Stomach smooth muscle (tissue), 2 donors: ENCODE measurements around the gene MRPL39.
A peak's percentile ranks its signal among the peaks of the same experiment; 100 is the strongest.
"Not testable (repeated sequence)": the region's sequence is repeated elsewhere in the genome, so short reads cannot be mapped to it uniquely, and the experiment has no call there.

Experiments
- H3K27ac ChIP-seq: one replicate; pipeline ENCODE4 v1.7.0; 2013; ENCODE audit warnings: mild to moderate bottlenecking, low read length, inconsistent platforms
- H3K27me3 ChIP-seq, 2 donors: one replicate each; pipeline ENCODE4 v1.7.0; 2013; ENCODE audit warnings: low read length in 2 of 2; ENCODE audit not compliant: insufficient read depth in 2 of 2, control insufficient read depth in 1 of 2
- H3K36me3 ChIP-seq, 2 donors: one replicate each; pipeline ENCODE4 v1.7.0; 2013; ENCODE audit warnings: low read length in 2 of 2; ENCODE audit not compliant: control insufficient read depth in 2 of 2, insufficient read depth in 2 of 2
- H3K4me1 ChIP-seq: one replicate; pipeline ENCODE4 v1.7.0; 2013; ENCODE audit warnings: low read length; ENCODE audit not compliant: control insufficient read depth, insufficient read depth
- H3K4me3 ChIP-seq, 2 donors: one replicate each; pipeline ENCODE4 v1.7.0; 2013; ENCODE audit warnings: low read length in 2 of 2
- H3K9ac ChIP-seq, 2 donors: one replicate each; pipeline ENCODE4 v1.7.0; 2013; ENCODE audit warnings: low read length in 2 of 2, mild to moderate bottlenecking in 1 of 2
- H3K9me3 ChIP-seq, 2 donors: one replicate each; pipeline ENCODE4 v1.7.0; 2013; ENCODE audit warnings: low read length in 2 of 2; ENCODE audit not compliant: control insufficient read depth in 2 of 2
- donor health status: healthy.
- donor health status: Pancreatic carcinoma.

MRPL39 gene

GRCh38 chr21:25637851-25638659, 30.8 kb upstream of the MRPL39 start:
- Histone ChIP-seq H3K27ac (peak overlapping the region; percentile 73), H3K9me3 (no peaks in the 10 kb centered on the region), H3K9ac (no peak overlapping the region), H3K36me3 (no peaks in the 10 kb centered on the region), H3K4me1 (peaks cover 11% of the 10 kb centered on the region), H3K4me3 (peak overlapping the region; percentile 85 to 86), H3K27me3 (no peaks in the 10 kb centered on the region)

DNA sequence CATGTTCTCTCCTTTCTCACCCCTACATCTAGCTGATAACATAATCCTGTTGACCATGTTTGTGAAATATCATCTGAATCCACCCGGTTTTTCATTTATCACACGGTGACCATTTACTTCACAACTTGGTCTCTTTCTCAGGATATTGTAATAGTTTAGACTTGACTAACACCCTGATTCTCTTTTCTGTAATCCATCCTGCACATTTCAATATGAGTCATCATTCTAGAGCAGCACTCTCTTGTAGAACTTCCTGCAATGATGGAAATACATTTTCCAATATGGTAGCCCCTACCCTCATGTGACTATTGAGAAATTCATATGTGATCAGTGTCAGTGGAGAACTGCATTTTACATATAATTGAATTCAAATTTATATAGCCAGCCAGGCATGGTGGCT, 29.4 kb upstream of the MRPL39 start:
- Histone ChIP-seq H3K9me3 (no peaks in the 10 kb centered on the region), H3K27me3 (no peaks in the 10 kb centered on the region), H3K9ac (no peak overlapping the region), H3K36me3 (no peaks in the 10 kb centered on the region), H3K27ac (no peak overlapping the region), H3K4me3 (no peak overlapping the region), H3K4me1 (peaks cover 11% of the 10 kb centered on the region)

- H3K9ac ChIP-seq: no peak overlapping the region
- H3K4me3 ChIP-seq: no peak overlapping the region
- H3K36me3 ChIP-seq: no peaks in the 10 kb centered on the region
- no peaks in the 10 kb centered on the region for H3K9me3 ChIP-seq
- no peak overlapping the region for H3K27ac ChIP-seq
- H3K27me3 ChIP-seq: no peaks in the 10 kb centered on the region
- H3K4me1 ChIP-seq: peaks cover 10% of the 10 kb centered on the region
Observed at GRCh38 chr21:25635310-25635709, 28.0 kb upstream of the MRPL39 start.

DNA sequence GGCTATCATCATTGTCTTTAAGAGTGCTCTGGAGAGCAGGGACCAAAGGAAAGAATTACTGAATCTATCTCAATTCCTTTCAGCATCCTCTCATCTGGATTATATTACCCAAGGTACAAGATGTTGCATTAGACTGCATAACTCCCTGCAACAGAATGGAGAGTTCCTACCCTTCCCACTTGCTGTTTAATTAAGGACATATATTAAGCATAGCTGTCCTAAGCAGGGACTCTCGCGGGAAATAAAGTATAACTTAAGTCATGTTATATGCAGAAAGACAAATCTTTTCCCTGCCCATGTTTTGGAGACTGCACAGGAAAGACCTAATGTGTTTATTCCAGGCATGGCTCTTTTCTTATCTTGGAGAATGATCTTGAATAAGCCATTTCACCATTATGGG, 25.0 kb upstream of the MRPL39 start:
- Histone ChIP-seq H3K27me3 (no peaks in the 10 kb centered on the region), H3K9ac (no peak overlapping the region), H3K27ac (no peak overlapping the region), H3K9me3 (no peaks in the 10 kb centered on the region), H3K36me3 (no peaks in the 10 kb centered on the region), H3K4me1 (no peaks in the 10 kb centered on the region), H3K4me3 (no peak overlapping the region)

DNA sequence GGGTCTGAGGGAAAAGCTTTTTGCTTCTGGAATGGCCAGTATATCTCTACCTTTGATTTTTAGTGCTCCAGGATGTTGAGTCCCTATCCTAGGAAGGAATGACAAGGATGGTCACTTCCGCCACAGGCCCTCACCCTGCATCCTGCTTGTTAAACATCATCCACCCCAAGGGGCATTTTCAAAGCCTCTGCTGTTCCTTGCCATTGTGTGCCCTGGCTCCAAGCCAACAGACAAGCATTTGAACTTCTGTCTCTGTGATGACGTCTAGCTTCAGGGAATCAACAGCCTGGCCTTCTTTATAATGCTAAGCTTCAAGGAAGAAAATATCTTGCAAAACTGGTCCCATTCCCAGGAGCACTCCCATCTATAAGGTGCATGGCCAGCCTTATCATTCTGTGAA, 19.5 kb upstream of the MRPL39 start:
- no peak overlapping the region for H3K4me3 ChIP-seq
- no peaks in the 10 kb centered on the region for H3K36me3 ChIP-seq
- H3K9me3 ChIP-seq: no peaks in the 10 kb centered on the region
- H3K27ac ChIP-seq: no peak overlapping the region
- H3K27me3 ChIP-seq: no peaks in the 10 kb centered on the region
- no peaks in the 10 kb centered on the region for H3K4me1 ChIP-seq
- no peak overlapping the region for H3K9ac ChIP-seq

DNA sequence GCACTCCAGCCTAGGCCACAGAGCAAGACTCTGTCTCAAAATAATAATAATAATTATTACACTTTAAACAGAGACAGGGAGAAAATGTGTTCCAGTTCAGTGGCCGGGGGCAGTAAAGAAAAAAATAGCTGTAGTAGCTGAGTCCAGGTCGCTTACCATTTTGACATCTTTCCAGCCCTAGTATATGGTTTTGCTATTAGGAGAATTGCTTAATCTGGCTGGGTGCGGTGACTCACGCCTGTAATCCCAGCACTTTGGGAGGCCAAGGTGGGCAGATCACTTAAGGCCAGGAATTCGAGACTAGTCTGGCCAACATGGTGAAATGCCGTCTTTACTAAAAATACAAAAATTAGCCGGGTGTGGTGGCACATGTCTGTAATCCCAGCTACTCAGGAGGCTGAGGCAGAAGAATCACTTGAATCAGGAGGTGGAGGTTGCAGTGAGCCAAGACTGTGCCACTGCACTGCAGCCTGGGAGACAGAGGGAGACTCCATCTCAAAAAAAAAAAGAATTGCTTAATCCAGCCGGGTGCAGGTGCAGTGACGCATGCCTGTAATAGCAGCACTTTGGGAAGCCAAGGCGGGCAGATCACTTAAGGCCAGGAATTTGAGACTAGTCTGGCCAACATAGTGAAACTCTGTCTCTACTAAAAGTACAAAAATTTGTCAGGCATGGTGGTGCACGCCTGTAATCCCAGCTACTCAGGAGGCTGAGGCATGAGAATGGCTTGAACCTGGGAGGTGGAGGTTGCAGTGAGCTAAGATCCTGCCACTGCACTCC, 18.7 kb upstream of the MRPL39 start:
- H3K9ac ChIP-seq, H3K4me1 ChIP-seq, H3K27me3 ChIP-seq, H3K27ac ChIP-seq, H3K36me3 ChIP-seq, H3K9me3 ChIP-seq, H3K4me3 ChIP-seq: not testable (repeated sequence)

DNA sequence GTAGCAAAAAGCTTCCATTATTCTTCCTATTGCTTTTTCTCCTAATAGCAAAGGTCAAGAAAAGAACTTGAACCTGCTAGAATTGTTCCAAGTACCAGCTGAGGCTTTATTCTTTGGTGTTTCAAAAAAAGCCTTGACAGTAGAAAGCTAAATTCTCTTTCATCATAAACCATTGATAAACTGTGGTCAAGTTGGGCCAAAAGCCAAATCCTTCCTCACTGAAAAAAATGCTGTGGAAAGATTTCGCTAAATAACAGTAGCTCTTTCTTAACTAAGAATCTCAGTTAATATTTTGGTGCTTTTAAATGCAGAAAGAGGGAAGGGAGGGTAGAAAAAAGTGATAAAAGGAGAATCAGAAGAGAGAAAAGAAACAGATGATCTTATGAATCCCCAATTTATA, 17.8 kb upstream of the MRPL39 start:
- no peaks in the 10 kb centered on the region for H3K4me1 ChIP-seq
- no peaks in the 10 kb centered on the region for H3K27me3 ChIP-seq
- no peak overlapping the region for H3K9ac ChIP-seq
- no peaks in the 10 kb centered on the region for H3K36me3 ChIP-seq
- H3K27ac ChIP-seq: no peak overlapping the region
- H3K9me3 ChIP-seq: no peaks in the 10 kb centered on the region
- H3K4me3 ChIP-seq: no peak overlapping the region

GRCh38 chr21:25624511-25624910, 17.2 kb upstream of the MRPL39 start:
- Histone ChIP-seq H3K36me3 (no peaks in the 10 kb centered on the region), H3K9me3 (no peaks in the 10 kb centered on the region), H3K27me3 (no peaks in the 10 kb centered on the region), H3K4me1 (no peaks in the 10 kb centered on the region), H3K27ac (no peak overlapping the region), H3K9ac (no peak overlapping the region), H3K4me3 (no peak overlapping the region)

- no peaks in the 10 kb centered on the region for H3K36me3 ChIP-seq
- no peaks in the 10 kb centered on the region for H3K4me1 ChIP-seq
- no peak overlapping the region for H3K9ac ChIP-seq
- H3K9me3 ChIP-seq: no peaks in the 10 kb centered on the region
- no peak overlapping the region for H3K27ac ChIP-seq
- no peak overlapping the region for H3K4me3 ChIP-seq
- H3K27me3 ChIP-seq: no peaks in the 10 kb centered on the region
Observed at GRCh38 chr21:25619198-25619597, 11.9 kb upstream of the MRPL39 start.

GRCh38 chr21:25615880-25616279, 8.6 kb upstream of the MRPL39 start:
- H3K4me1 ChIP-seq: no peaks in the 10 kb centered on the region
- no peaks in the 10 kb centered on the region for H3K9me3 ChIP-seq
- H3K36me3 ChIP-seq: no peaks in the 10 kb centered on the region
- H3K27me3 ChIP-seq: no peaks in the 10 kb centered on the region
- H3K4me3 ChIP-seq: no peak overlapping the region
- H3K27ac ChIP-seq: no peak overlapping the region
- no peak overlapping the region for H3K9ac ChIP-seq

DNA sequence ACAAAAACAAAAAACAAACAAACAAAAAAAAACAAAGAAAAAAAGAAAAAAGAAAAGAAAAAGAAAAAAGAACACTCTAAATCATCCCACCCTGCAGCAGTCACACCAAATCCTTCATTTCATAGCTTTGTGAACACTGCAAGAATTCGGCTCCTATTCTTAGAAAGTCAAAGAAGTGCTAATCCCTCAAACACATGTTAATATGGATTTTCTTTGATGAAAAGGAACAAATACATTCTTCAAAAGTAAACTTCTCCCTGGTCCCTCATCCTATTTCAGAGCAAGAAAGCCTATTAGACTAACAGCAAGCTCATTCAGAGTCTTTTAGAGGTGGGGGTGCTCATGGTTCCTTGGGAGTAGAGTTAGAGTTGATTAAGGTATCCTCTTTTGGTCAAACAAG, 7.2 kb upstream of the MRPL39 start:
- H3K9ac ChIP-seq: no peak overlapping the region
- H3K27me3 ChIP-seq: no peaks in the 10 kb centered on the region
- no peaks in the 10 kb centered on the region for H3K4me1 ChIP-seq
- H3K36me3 ChIP-seq: no peaks in the 10 kb centered on the region
- no peak overlapping the region for H3K4me3 ChIP-seq
- H3K9me3 ChIP-seq: no peaks in the 10 kb centered on the region
- no peak overlapping the region for H3K27ac ChIP-seq
